T-cell (primary cell): ENCODE measurements around the gene SH2D4B. TPM values are rescaled to one million over a fixed set of nuclear protein-coding genes. Genes with fewer than 3 reads are reported as not detected.

Experiments
- ATAC-seq, 4 experiments: fragments of 200-7000 bp in 3 of 4; fragments of 150-1000 bp in 1 of 4; cut with Tn5 transposase; replicated peaks in 1 of 4; 1 replicate in 3 of 4; 2 replicates in 1 of 4; pipeline ENCODE4 v1.10.0; 2021; ENCODE audit warnings: moderate library complexity in 3 of 4, mild to moderate bottlenecking in 2 of 4, moderate number of reproducible peaks in 1 of 4
- CTCF ChIA-PET, 2 donors: fragments of 300-600 bp; sonication (Branson Sonifier 250); formaldehyde crosslinking; loops; one replicate each; lab custom pipeline; 2022; ENCODE audit warnings: antibody characterized with exemption in 2 of 2; lab: Charles Lee
- POLR2A ChIA-PET, 2 donors: fragments of 300-600 bp; sonication (Branson Sonifier 250); formaldehyde crosslinking; loops; one replicate each; lab custom pipeline; 2022; ENCODE audit warnings: antibody characterized with exemption in 2 of 2; lab: Charles Lee
- DNase-seq, 35 experiments: peaks; one replicate each; pipeline versions ENCODE4 v3.0.0 to v3.0.0-alpha.2; 2013 to 2023
- H3K27ac ChIP-seq: one replicate; pipeline ENCODE4 v1.5.1; 2013; ENCODE audit warnings: low read length
- H3K27me3 ChIP-seq, 2 experiments: replicated peaks in 1 of 2; 1 replicate in 1 of 2; 2 replicates in 1 of 2; pipeline versions ENCODE4 v1.6.1 to v1.7.0; 2013; ENCODE audit warnings: low read length in 1 of 2, mixed read lengths in 1 of 2; ENCODE audit not compliant: control insufficient read depth in 2 of 2, insufficient read depth in 2 of 2; ENCODE audit errors: extremely low read depth in 1 of 2
- H3K36me3 ChIP-seq, 2 donors: 1 replicate in 1 of 2; 2 replicates in 1 of 2; pipeline versions ENCODE4 v1.6.1 to v1.7.0; 2013; ENCODE audit warnings: low read length in 1 of 2; ENCODE audit not compliant: control insufficient read depth in 2 of 2, insufficient read depth in 1 of 2; ENCODE audit errors: extremely low read depth in 1 of 2
- H3K4me1 ChIP-seq, 2 experiments: 1 replicate in 1 of 2; 2 replicates in 1 of 2; pipeline versions ENCODE4 v1.6.1 to v1.7.0; 2013; ENCODE audit warnings: low read length in 2 of 2, mixed read lengths in 1 of 2; ENCODE audit not compliant: insufficient read depth in 2 of 2, control insufficient read depth in 1 of 2; ENCODE audit errors: extremely low read depth in 1 of 2
- H3K4me3 ChIP-seq, 2 donors: 1 replicate in 1 of 2; 2 replicates in 1 of 2; pipeline versions ENCODE4 v1.5.1 to v1.7.0; 2013; ENCODE audit warnings: mild to moderate bottlenecking in 2 of 2, low read length in 1 of 2, moderate library complexity in 1 of 2; ENCODE audit not compliant: control insufficient read depth in 1 of 2; ENCODE audit errors: extremely low read depth in 1 of 2
- H3K9me3 ChIP-seq: 2 replicates; pipeline ENCODE4 v1.7.0; 2013
- H3K27ac Mint-ChIP-seq, 2 donors: one replicate each; pipeline ENCODE4 v1.8.0; 2020 to 2021; ENCODE audit warnings: mild to moderate bottlenecking in 2 of 2, mixed read lengths in 2 of 2
- H3K27me3 Mint-ChIP-seq, 2 donors: one replicate each; pipeline ENCODE4 v1.8.0; 2021 to 2022; ENCODE audit warnings: mixed read lengths in 2 of 2
- H3K36me3 Mint-ChIP-seq: one replicate; pipeline ENCODE4 v1.8.0; 2021; ENCODE audit warnings: mixed read lengths
- H3K4me1 Mint-ChIP-seq, 3 donors: one replicate each; pipeline ENCODE4 v1.8.0; 2020 to 2022; ENCODE audit warnings: mixed read lengths in 3 of 3, mild to moderate bottlenecking in 1 of 3
- H3K4me3 Mint-ChIP-seq, 3 donors: one replicate each; pipeline ENCODE4 v1.8.0; 2020 to 2022; ENCODE audit warnings: mild to moderate bottlenecking in 3 of 3, mixed read lengths in 3 of 3, moderate library complexity in 3 of 3
- H3K9me3 Mint-ChIP-seq, 3 donors: one replicate each; pipeline ENCODE4 v1.8.0; 2020 to 2022; ENCODE audit warnings: mixed read lengths in 3 of 3
- WGBS: methylation state at CpG from one replicate; pipeline ENCODE4 v1.1.5; 2013; ENCODE audit warnings: missing lambda C conversion rate; ENCODE audit not compliant: insufficient coverage; 5-methylcytosine and 5-hydroxymethylcytosine counted together
- total RNA-seq, 35 experiments: library from RNA in 6 of 35; stranded (reverse) in 6 of 35; fragments of 120-200 nt in 1 of 35; gene quantifications; one replicate each; pipeline versions ENCODE4 v1.2.1 to v1.2.4 and lab custom pipeline; 2013 to 2026

The SH2D4B gene
- total RNA-seq (under 1 TPM; 0.12 to 0.26 (median 0.23) TPM), total RNA-seq (lab: John Stamatoyannopoulos, UW) (0 to 1.5 (median 0.34) reads per million in 29 experiments)
- total RNA-seq (2013): 0.20 TPM

DNA sequence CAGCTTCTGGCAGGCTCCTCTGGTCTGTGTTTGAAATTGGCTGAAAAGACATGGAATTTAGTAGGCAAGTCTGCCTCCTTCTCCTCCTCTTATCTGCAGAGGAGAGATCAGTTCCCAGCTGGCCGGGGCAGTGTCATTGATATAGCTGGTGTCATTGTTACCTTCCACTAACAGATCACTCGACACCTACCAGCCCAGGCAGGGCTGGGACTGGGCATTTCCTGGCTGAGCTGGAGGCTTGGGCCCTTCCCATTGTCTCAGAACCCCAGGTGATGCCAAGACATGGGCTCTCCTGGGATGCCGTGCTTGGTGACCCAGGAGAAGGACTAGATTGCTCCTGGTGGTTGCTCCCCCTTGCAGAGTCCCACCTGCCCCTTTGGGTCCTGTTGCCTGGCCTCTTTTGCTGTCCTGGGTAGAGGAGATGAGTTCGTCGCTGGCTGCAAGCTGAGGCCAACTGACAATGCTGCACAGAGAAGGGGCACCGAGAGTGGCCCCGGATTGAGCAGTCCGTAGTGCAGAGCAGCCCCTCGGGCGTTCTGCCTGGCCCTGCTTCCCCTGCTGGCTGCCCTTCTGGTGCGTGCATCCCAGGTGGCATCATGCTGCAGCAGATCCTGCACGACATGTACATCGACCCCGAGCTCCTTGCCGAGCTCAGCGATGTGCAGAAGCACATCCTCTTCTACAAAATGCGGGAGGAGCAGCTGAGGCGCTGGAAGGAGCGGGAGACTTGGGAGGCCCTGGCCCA lies at the start of gene SH2D4B:
Gene SH2D4B (plus strand): TSS at position 167 of the 745 bp plus-strand sequence. CDS start 430 bp downstream, at position 597.
- H3K9me3 Mint-ChIP-seq: no peaks in the 10 kb centered on the region
- peak within 1 kb of the TSS; percentile 75 to 95 (median 83) for H3K4me3 Mint-ChIP-seq
- Histone ChIP-seq H3K27me3 (peaks cover 0 to 3% of the 10 kb centered on the region in 2 experiments), H3K9me3 (no peaks in the 10 kb centered on the region), H3K4me1 (peaks cover 0 to 15% of the 10 kb centered on the region in 2 experiments), H3K27ac (no peak within 1 kb of the TSS), H3K36me3 (no peaks in the 10 kb centered on the region), H3K4me3 (no peak within 1 kb of the TSS)
- peak in 1 of 35 experiments; percentile 5 for DNase-seq
- peak within 1 kb of the TSS; percentile 76 to 97 for H3K27ac Mint-ChIP-seq
- no peak for ATAC-seq
- ChIA-PET POLR2A (no interaction called here), CTCF (no interaction called here)
- no peaks in the 10 kb centered on the region for H3K27me3 Mint-ChIP-seq
- H3K36me3 Mint-ChIP-seq: no peaks in the 10 kb centered on the region
- H3K4me1 Mint-ChIP-seq: peaks cover 16 to 25% (median 23%) of the 10 kb centered on the region in 3 donors
- 97% methylated on average over 13 of the region's 19 CpGs for WGBS

DNA sequence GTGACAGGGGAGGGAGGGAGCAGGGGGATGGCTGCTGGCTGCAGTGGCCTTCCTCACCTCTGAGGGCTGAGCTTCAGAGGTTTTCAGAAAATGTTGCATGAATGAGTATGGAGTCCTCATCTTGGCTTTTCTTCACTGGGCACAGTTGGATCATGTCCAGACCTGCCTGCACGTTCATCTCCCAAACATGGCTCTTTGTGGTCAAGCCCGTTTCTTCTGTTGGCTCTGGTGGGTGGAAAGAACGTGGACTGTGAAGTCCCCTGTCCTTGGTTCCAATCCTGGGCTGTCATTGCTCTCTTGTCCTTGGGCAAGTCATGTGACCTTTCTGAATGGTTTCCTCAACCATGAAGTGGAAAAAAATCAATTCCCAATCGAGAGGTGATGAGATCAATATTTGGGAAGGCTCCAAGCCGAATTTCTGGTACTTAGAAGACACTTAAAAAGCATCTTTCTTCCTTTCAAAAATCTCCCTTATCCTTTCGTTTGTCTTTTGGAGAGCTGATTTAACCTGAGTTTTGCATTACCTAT lies 49.1 kb upstream of the SH2D4B start:
- Histone ChIP-seq H3K27me3 (no peaks in the 10 kb centered on the region), H3K36me3 (peaks cover 3 to 36% of the 10 kb centered on the region in 2 donors), H3K4me1 (peaks cover 85 to 90% of the 10 kb centered on the region in 2 experiments), H3K4me3 (peak overlapping the region in 1 of 2 donors; percentile 20), H3K9me3 (no peaks in the 10 kb centered on the region), H3K27ac (peak overlapping the region; percentile 73)
- POLR2A ChIA-PET: interaction anchor here (0.7 to 1.1 kb wide), 2 partner anchors 17 to 30 kb away, joined by 3 read pairs; no protein-coding TSS in a partner anchor
- Mint-ChIP-seq H3K9me3 (peaks cover 0 to 7% (median 0%) of the 10 kb centered on the region in 3 donors), H3K36me3 (peaks cover 44% of the 10 kb centered on the region), H3K4me3 (peak overlapping the region; percentile 57 to 71 (median 68)), H3K27ac (peak overlapping the region; percentile 86 to 94), H3K27me3 (no peaks in the 10 kb centered on the region), H3K4me1 (peaks cover 97 to 99% (median 97%) of the 10 kb centered on the region in 3 donors)
- CTCF ChIA-PET: interaction anchor here (0.6 to 1.7 kb wide), 8 partner anchors 16 to 304 kb away, joined by 3 to 5 read pairs (median 4); no protein-coding TSS in a partner anchor
- DNase-seq (no peak), ATAC-seq (no peak)
- no CpG with 5 or more reads among the region's 6 CpGs for WGBS

- CTCF ChIA-PET: interaction anchor here (0.5 to 1.7 kb wide), 7 partner anchors 15 to 1116 kb away, joined by 3 to 4 read pairs (median 3); no protein-coding TSS in a partner anchor
- Histone ChIP-seq H3K27ac (peak overlapping the region; percentile 73), H3K27me3 (no peaks in the 10 kb centered on the region), H3K4me3 (no peak overlapping the region), H3K9me3 (no peaks in the 10 kb centered on the region), H3K4me1 (peaks cover 92% of the 10 kb centered on the region in 2 experiments), H3K36me3 (peaks cover 3 to 39% of the 10 kb centered on the region in 2 donors)
- Mint-ChIP-seq H3K27me3 (no peaks in the 10 kb centered on the region), H3K9me3 (peaks cover 0 to 7% (median 0%) of the 10 kb centered on the region in 3 donors), H3K36me3 (peaks cover 49% of the 10 kb centered on the region), H3K4me1 (peaks cover 99 to 100% (median 100%) of the 10 kb centered on the region in 3 donors), H3K4me3 (peak overlapping the region in 2 of 3 donors; percentile 3 to 57), H3K27ac (peak overlapping the region; percentile 86 to 94)
- DNase-seq (no peak), ATAC-seq (no peak)
- POLR2A ChIA-PET: interaction anchor here (0.7 to 1.1 kb wide), 2 partner anchors 16 to 31 kb away, joined by 3 read pairs; no protein-coding TSS in a partner anchor
- 100% methylated on average over 1 of the region's 2 CpGs for WGBS
These were observed 48.2 kb upstream of the SH2D4B start for GRCh38 chr10:80489371-80490112.

GRCh38 chr10:80491251-80492102 lies 46.2 kb upstream of the SH2D4B start:
- ATAC-seq: no peak
- peaks cover 89 to 90% of the 10 kb centered on the region in 2 experiments for H3K4me1 ChIP-seq
- H3K27me3 ChIP-seq: no peaks in the 10 kb centered on the region
- Mint-ChIP-seq H3K36me3 (peaks cover 62% of the 10 kb centered on the region), H3K27ac (peak overlapping the region; percentile 86 to 94), H3K27me3 (no peaks in the 10 kb centered on the region), H3K9me3 (peaks cover 0 to 9% (median 3%) of the 10 kb centered on the region in 3 donors), H3K4me3 (peak overlapping the region in 1 of 3 donors; percentile 57), H3K4me1 (peaks cover 99 to 100% (median 99%) of the 10 kb centered on the region in 3 donors)
- no peaks in the 10 kb centered on the region for H3K9me3 ChIP-seq
- no peak for DNase-seq
- 97% methylated on average over 5 of the region's 7 CpGs for WGBS
- H3K4me3 ChIP-seq: no peak overlapping the region
- peak overlapping the region; percentile 18 for H3K27ac ChIP-seq
- H3K36me3 ChIP-seq: peaks cover 3 to 52% of the 10 kb centered on the region in 2 donors
- ChIA-PET POLR2A (interaction anchor here in 1 of 2 donors (1.5 kb wide), 1 partner anchor 27 kb away, joined by 7 read pairs; no protein-coding TSS in a partner anchor), CTCF (interaction anchor here (0.5 to 1.4 kb wide), 5 partner anchors 9 to 112 kb away, joined by 3 to 6 read pairs (median 5); no protein-coding TSS in a partner anchor)

DNA sequence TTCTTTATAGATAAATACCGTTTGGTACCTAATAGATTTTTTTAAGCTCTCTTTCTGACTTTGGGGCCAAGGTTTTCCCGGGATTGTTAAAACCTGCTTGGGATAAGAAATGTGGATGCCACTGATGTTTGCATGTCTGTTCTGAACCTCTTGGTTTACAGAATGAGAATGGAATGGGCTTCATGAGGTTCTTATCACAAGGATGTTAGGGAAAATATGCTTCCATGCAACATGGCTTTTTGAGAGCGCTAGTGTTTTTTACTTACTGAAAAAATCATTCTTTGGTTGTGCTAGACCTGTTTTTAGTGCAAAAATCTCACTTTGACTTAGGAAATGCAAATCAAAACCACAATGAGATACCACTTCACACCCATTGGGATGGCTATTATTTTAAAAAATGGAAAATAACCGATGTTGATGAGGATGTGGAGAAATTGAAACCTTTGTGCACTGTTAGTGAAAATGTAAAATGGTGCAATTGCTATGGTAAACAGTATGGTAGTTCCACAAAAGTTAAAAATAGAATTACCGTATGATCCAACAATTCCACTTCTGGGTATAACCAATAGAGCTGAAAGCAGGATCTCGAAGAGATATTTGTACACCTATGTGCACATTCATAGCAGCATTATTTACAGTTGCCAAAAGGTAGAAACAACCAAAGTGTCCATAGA lies 44.7 kb upstream of the SH2D4B start:
- H3K36me3 ChIP-seq: peaks cover 3 to 52% of the 10 kb centered on the region in 2 donors
- H3K27ac Mint-ChIP-seq: peak overlapping the region; percentile 86 to 87
- POLR2A ChIA-PET: no interaction called here
- no peaks in the 10 kb centered on the region for H3K27me3 Mint-ChIP-seq
- 100% methylated on average over 1 of the region's 6 CpGs for WGBS
- H3K4me1 Mint-ChIP-seq: peaks cover 99 to 100% (median 99%) of the 10 kb centered on the region in 3 donors
- H3K4me3 ChIP-seq: peak overlapping the region in 1 of 2 donors; percentile 2
- no peak for DNase-seq
- H3K36me3 Mint-ChIP-seq: peaks cover 69% of the 10 kb centered on the region
- H3K4me1 ChIP-seq: peaks cover 84 to 91% of the 10 kb centered on the region in 2 experiments
- CTCF ChIA-PET: interaction anchor here (0.6 to 1.4 kb wide), 8 partner anchors 9 to 86 kb away, joined by 3 to 8 read pairs (median 4); no protein-coding TSS in a partner anchor
- ATAC-seq: no peak
- no peaks in the 10 kb centered on the region for H3K9me3 ChIP-seq
- H3K27ac ChIP-seq: peak overlapping the region; percentile 60
- H3K9me3 Mint-ChIP-seq: peaks cover 0 to 13% (median 8%) of the 10 kb centered on the region in 3 donors
- peak overlapping the region; percentile 13 to 57 (median 40) for H3K4me3 Mint-ChIP-seq
- H3K27me3 ChIP-seq: no peaks in the 10 kb centered on the region
